Natural killer cell (primary cell): ENCODE results near the gene GSDMA. TPM values are rescaled to one million over a fixed set of nuclear protein-coding genes. Genes with fewer than 3 reads are reported as not detected.
A peak's percentile ranks its signal among the peaks of the same experiment; 100 is the strongest.

Source experiments
- ATAC-seq, 3 donors: fragments of 150-1000 bp in 2 of 3; fragments of 200-7000 bp in 1 of 3; cut with Tn5 transposase; 1 replicate in 1 of 3; 2 replicates in 2 of 3; pipeline ENCODE4 v1.10.0; 2021; ENCODE audit warnings: mild to moderate bottlenecking in 2 of 3, moderate library complexity in 2 of 3
- DNase-seq, 2 donors: peaks; one replicate each; pipeline versions ENCODE4 v3.0.0 to v3.0.0-alpha.2; 2013 to 2021; ENCODE audit warnings: mixed read lengths in 1 of 2
- H3K27ac ChIP-seq: one replicate; pipeline ENCODE4 v1.5.1; 2013; ENCODE audit warnings: mild to moderate bottlenecking, low read length
- H3K27me3 ChIP-seq: one replicate; pipeline ENCODE4 v1.6.1; 2013; ENCODE audit warnings: low read length; ENCODE audit not compliant: control insufficient read depth, insufficient read depth
- H3K36me3 ChIP-seq: one replicate; pipeline ENCODE4 v1.6.1; 2013; ENCODE audit warnings: low read length; ENCODE audit not compliant: control insufficient read depth, insufficient read depth
- H3K4me1 ChIP-seq: one replicate; pipeline ENCODE4 v1.6.1; 2013; ENCODE audit warnings: low read length; ENCODE audit not compliant: control insufficient read depth, insufficient read depth
- H3K4me3 ChIP-seq: one replicate; pipeline ENCODE4 v1.5.1; 2013; ENCODE audit warnings: low read length
- H3K9me3 ChIP-seq: one replicate; pipeline ENCODE4 v1.6.1; 2013; ENCODE audit warnings: low read length; ENCODE audit not compliant: control insufficient read depth, insufficient read depth
- H3K27ac Mint-ChIP-seq, 2 donors: one replicate each; pipeline ENCODE4 v1.8.0; 2022; ENCODE audit warnings: mild to moderate bottlenecking in 2 of 2, mixed read lengths in 2 of 2, moderate library complexity in 1 of 2
- H3K27me3 Mint-ChIP-seq, 2 donors: one replicate each; pipeline ENCODE4 v1.8.0; 2022; ENCODE audit warnings: low read depth in 2 of 2, mixed read lengths in 2 of 2
- H3K36me3 Mint-ChIP-seq: one replicate; pipeline ENCODE4 v1.8.0; 2022; ENCODE audit warnings: mixed read lengths
- H3K4me1 Mint-ChIP-seq, 2 donors: one replicate each; pipeline ENCODE4 v1.8.0; 2022; ENCODE audit warnings: mixed read lengths in 2 of 2
- H3K4me3 Mint-ChIP-seq: one replicate; pipeline ENCODE4 v1.8.0; 2022; ENCODE audit warnings: mild to moderate bottlenecking, moderate library complexity, mixed read lengths
- H3K9me3 Mint-ChIP-seq, 2 donors: one replicate each; pipeline ENCODE4 v1.8.0; 2022; ENCODE audit warnings: mixed read lengths in 2 of 2
- WGBS: methylation state at CpG from one replicate; pipeline ENCODE4 v1.1.7; 2013; ENCODE audit warnings: missing lambda C conversion rate; ENCODE audit not compliant: insufficient coverage; 5-methylcytosine and 5-hydroxymethylcytosine counted together
- intact Hi-C: fragments of 100-400 bp; cut with micrococcal nuclease; formaldehyde crosslinking; loops from one replicate; pipeline ENCODE4 v1.14.2; 2022
- total RNA-seq, 4 donors: library from RNA; stranded (reverse); fragments of 120-200 nt in 1 of 4; gene quantifications; one replicate each; pipeline versions ENCODE4 v1.2.3 to v1.2.4, GENCODE V29; 2013 to 2022
- TF ChIP-seq, protein P1 (sequence below): fragments of 200-600 bp; IDR thresholded peaks from one replicate; pipeline ENCODE4 v1.8.0; 2022; ENCODE audit warnings: antibody characterized with exemption

GSDMA gene
- total RNA-seq, 3 donors from 2014 or later (not counting 1 experiment from before 2014, with no cell fraction given): 1.1 to 3.2 (median 2.1) TPM

DNA sequence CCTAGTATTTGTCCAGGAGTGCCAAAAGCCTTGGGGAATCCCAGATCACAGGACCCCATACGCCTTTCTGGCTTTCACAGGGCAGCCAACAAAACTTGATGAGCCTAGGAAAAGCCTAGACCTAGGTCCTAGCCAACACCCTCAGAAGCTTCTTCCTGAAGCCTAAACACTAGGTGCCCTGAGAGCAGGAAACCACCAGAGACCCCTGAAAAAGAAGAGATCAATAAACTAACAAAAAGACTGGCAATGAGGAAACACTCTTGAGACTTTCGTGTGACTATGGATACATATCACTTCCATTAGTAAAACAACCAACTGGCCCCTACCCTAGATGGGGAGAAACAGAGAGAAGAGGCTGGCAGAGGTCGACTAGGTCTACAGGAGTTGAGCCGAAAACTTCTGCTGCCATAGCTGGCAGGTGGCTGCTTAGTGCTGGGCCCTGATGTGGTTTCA lies 36.6 kb upstream of the GSDMA start:
- ATAC-seq (peak in 1 of 3 donors; percentile 38), DNase-seq (no peak)
- peaks cover 31% of the 10 kb centered on the region for H3K36me3 ChIP-seq
- H3K27ac ChIP-seq: peak overlapping the region; percentile 70
- TF ChIP-seq, protein P1, sequence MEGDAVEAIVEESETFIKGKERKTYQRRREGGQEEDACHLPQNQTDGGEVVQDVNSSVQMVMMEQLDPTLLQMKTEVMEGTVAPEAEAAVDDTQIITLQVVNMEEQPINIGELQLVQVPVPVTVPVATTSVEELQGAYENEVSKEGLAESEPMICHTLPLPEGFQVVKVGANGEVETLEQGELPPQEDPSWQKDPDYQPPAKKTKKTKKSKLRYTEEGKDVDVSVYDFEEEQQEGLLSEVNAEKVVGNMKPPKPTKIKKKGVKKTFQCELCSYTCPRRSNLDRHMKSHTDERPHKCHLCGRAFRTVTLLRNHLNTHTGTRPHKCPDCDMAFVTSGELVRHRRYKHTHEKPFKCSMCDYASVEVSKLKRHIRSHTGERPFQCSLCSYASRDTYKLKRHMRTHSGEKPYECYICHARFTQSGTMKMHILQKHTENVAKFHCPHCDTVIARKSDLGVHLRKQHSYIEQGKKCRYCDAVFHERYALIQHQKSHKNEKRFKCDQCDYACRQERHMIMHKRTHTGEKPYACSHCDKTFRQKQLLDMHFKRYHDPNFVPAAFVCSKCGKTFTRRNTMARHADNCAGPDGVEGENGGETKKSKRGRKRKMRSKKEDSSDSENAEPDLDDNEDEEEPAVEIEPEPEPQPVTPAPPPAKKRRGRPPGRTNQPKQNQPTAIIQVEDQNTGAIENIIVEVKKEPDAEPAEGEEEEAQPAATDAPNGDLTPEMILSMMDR: no peak
- H3K4me1 ChIP-seq: peaks cover 41% of the 10 kb centered on the region
- H3K4me3 Mint-ChIP-seq: peak overlapping the region; percentile 96
- intact Hi-C loops: no loop called here
- 19% methylated on average over 3 of the region's 4 CpGs for WGBS
- H3K27ac Mint-ChIP-seq: peak overlapping the region; percentile 89 to 96
- peak overlapping the region; percentile 77 for H3K4me3 ChIP-seq
- no peaks in the 10 kb centered on the region for H3K9me3 ChIP-seq
- H3K36me3 Mint-ChIP-seq: no peaks in the 10 kb centered on the region
- H3K27me3 ChIP-seq: no peaks in the 10 kb centered on the region
- H3K4me1 Mint-ChIP-seq: peaks cover 36 to 52% of the 10 kb centered on the region in 2 donors
- H3K27me3 Mint-ChIP-seq: no peaks in the 10 kb centered on the region
- H3K9me3 Mint-ChIP-seq: no peaks in the 10 kb centered on the region

DNA sequence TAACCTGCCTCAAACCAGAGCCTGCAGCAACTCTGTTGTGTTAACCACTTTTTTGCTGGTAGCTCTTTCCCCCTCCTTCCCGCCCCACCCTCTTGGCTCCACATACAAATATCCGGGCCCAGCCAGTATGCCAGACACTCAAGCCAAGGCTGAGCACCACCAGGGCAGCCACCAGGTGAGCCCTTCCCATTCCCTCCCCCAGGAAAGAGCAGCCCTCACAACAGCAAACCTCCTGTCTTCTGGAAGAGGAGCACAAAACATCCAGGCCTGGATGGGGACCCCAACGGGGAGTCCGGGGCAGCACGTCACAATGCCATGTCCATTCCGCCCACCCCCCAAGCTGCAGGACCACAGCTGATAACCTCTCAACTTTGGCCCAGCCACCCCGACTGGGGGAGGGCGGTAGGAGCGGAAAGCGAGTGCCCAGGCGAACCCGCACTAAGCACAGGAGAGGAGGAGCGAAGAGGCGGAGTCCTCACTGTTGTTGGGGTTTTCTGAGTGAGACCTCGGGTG lies 36.2 kb upstream of the GSDMA start:
- peak overlapping the region; percentile 89 to 96 for H3K27ac Mint-ChIP-seq
- 1% methylated on average over 15 of the region's 15 CpGs for WGBS
- no peaks in the 10 kb centered on the region for H3K27me3 Mint-ChIP-seq
- no peaks in the 10 kb centered on the region for H3K9me3 Mint-ChIP-seq
- no peaks in the 10 kb centered on the region for H3K36me3 Mint-ChIP-seq
- intact Hi-C loops: loop anchor here (1.0 kb wide), 1 partner anchor 54 kb away; the partner anchor contains the start of gene PSMD3
- peak; percentile 39 to 73 for DNase-seq
- TF ChIP-seq, protein P1: no peak
- peak overlapping the region; percentile 96 for H3K4me3 Mint-ChIP-seq
- ATAC-seq: peak; percentile 54 to 71 (median 59)
- no peaks in the 10 kb centered on the region for H3K9me3 ChIP-seq
- H3K27ac ChIP-seq: peak overlapping the region; percentile 70
- H3K4me1 ChIP-seq: peaks cover 36% of the 10 kb centered on the region
- peaks cover 26% of the 10 kb centered on the region for H3K36me3 ChIP-seq
- peaks cover 36 to 51% of the 10 kb centered on the region in 2 donors for H3K4me1 Mint-ChIP-seq
- H3K27me3 ChIP-seq: no peaks in the 10 kb centered on the region
- peak overlapping the region; percentile 77 for H3K4me3 ChIP-seq

DNA sequence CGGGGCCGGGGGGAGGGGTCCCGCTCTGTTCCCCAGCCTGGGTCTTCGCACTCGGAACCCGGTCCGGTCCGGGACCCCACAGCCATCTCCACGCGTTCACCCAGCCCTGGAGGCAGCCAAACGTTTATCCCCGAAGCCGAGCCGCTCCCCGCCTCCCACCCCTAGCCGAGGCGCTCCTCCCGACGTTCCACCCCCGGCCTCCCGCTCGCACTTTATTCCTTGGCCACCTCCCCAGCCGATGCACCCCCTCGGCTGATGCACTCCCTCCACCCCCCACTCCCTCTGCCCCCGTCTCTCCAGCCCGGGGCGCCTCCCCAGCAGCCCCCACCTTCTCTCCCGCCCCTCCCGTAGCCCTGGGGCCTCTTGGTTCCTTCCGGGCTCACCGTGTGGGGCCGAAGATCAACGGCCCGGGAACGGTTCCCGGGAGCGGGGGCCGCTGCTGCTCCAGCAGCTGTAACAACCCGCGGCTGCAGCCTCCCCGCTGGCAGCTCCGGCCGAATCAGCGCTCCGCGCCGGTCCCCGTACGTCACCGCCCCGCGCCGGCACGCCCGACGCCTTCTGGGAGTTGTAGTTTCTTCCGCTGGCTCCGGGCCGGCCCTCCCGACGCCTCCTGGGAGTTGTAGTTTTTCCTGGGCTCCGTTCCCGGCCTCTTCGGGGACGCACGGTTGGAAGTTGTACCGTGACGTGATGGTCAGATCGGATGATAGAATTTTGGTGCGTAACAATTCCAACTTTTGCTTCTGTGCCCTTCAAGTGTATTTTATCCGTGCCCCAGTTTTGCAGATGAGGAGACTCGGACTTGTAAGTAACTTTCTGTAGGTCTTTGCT lies 35.5 kb upstream of the GSDMA start, which contains the start of the genes LRRC3C and ORMDL3:
LRRC3C (plus strand) TSS at position 632 of the 828 bp plus-strand sequence. CDS start 13,792 bp downstream, outside the sequence.
ORMDL3 (minus strand) TSS at position 501 of the 828 bp plus-strand sequence. CDS start 3,398 bp downstream, outside the sequence.
- no peaks in the 10 kb centered on the region for H3K27me3 ChIP-seq
- Mint-ChIP-seq H3K27ac (peak within 1 kb of the TSS; percentile 89 to 96), H3K4me3 (peak within 1 kb of the TSS; percentile 96), H3K36me3 (no peaks in the 10 kb centered on the region), H3K27me3 (no peaks in the 10 kb centered on the region), H3K9me3 (no peaks in the 10 kb centered on the region), H3K4me1 (peaks cover 36 to 46% of the 10 kb centered on the region in 2 donors)
- peak within 1 kb of the TSS; percentile 70 for H3K27ac ChIP-seq
- no peaks in the 10 kb centered on the region for H3K9me3 ChIP-seq
- ATAC-seq (peak; percentile 92 to 95 (median 93)), DNase-seq (peak; percentile 90 to 95)
- H3K4me1 ChIP-seq: peaks cover 34% of the 10 kb centered on the region
- intact Hi-C loops: loop anchor here (1.0 kb wide), 1 partner anchor 53 kb away; the partner anchor contains the start of gene PSMD3
- WGBS: 1% methylated on average over 72 of the region's 72 CpGs
- TF ChIP-seq, protein P1: no peak
- H3K36me3 ChIP-seq: peaks cover 19% of the 10 kb centered on the region
- peak within 1 kb of the TSS; percentile 77 for H3K4me3 ChIP-seq
